Mucosa of descending colon (tissue), 3 donors: Measurements from ENCODE around the gene PRKCE. TPM values are rescaled to one million over a fixed set of nuclear protein-coding genes. Genes with fewer than 3 reads are reported as not detected.

ENCODE experiments used
- ATAC-seq: fragments of 200-7000 bp; cut with Tn5 transposase; one replicate; pipeline ENCODE4 v1.9.1; 2020; ENCODE audit warnings: mild to moderate bottlenecking, moderate library complexity
- DNase-seq, 3 donors: peaks; one replicate each; pipeline ENCODE4 v3.0.0-alpha.2; 2020
- H3K36me3 ChIP-seq: fragments of 200-600 bp; one replicate; pipeline ENCODE4 v1.8.0; 2021; ENCODE audit warnings: low read depth, mild to moderate bottlenecking
- H3K4me1 ChIP-seq: fragments of 200-600 bp; one replicate; pipeline ENCODE4 v1.8.0; 2021; ENCODE audit warnings: low read depth, mild to moderate bottlenecking
- H3K4me3 ChIP-seq: fragments of 200-600 bp; one replicate; pipeline ENCODE4 v1.8.0; 2021; ENCODE audit warnings: mild to moderate bottlenecking
- H3K9me3 ChIP-seq: fragments of 200-600 bp; one replicate; pipeline ENCODE4 v1.8.0; 2021; ENCODE audit warnings: mild to moderate bottlenecking
- CTCF ChIP-seq: fragments of 200-600 bp; IDR thresholded peaks from one replicate; pipeline ENCODE4 v1.8.0; 2022; ENCODE audit warnings: antibody characterized with exemption, mild to moderate bottlenecking
- intact Hi-C, 2 donors: fragments of 100-400 bp; cut with DNase I in 1 of 2; cut with micrococcal nuclease in 1 of 2; formaldehyde crosslinking; loops; one replicate each; pipeline versions ENCODE4 v1.11.0 to v1.11.1; 2022; cut with DNase I, micrococcal nuclease
- total RNA-seq, 3 donors: library from RNA; stranded (reverse); fragmentation: NEBNext Ultra II Directional in 2 of 3; extraction: Animal tissue kit (Norgen Biotek cat#: 25700) in 2 of 3; gene quantifications; one replicate each; pipeline versions ENCODE4 v1.2.1 to v1.2.4, GENCODE V29; 2021 to 2023
- donor health status: DM: no; HTN: no; CAD: no; lungs with moderate emphysema.
- donor health status: DM: no; HTN: no; CAD: no.
- donor health status: DM: no; HTN: yes; CAD: no.

The PRKCE gene
- total RNA-seq, 3 donors from 2014 or later: 24.5 to 52.0 (median 32.7) TPM

- Histone ChIP-seq H3K36me3 (no peaks in the 10 kb centered on the region), H3K4me3 (no peak overlapping the region), H3K9me3 (no peaks in the 10 kb centered on the region), H3K4me1 (no peaks in the 10 kb centered on the region)
- intact Hi-C loops: loop anchor here (10.0 kb wide), 2 partner anchors 288 to 298 kb away; no protein-coding TSS in a partner anchor
- ATAC-seq (no peak), DNase-seq (no peak)
- no peak for TF ChIP-seq CTCF
Measured at GRCh38 chr2:46066601-46067000, 415.1 kb downstream of the PRKCE start.

GRCh38 chr2:46067062-46067461, 415.6 kb downstream of the PRKCE start:
- no peak for TF ChIP-seq CTCF
- intact Hi-C loops: loop anchor here (10.0 kb wide), 2 partner anchors 288 to 298 kb away; no protein-coding TSS in a partner anchor
- ATAC-seq: no peak

GRCh38 chr2:46067501-46068305, 416.2 kb downstream of the PRKCE start:
- ATAC-seq: no peak

More at GRCh38 chr2:46067062-46067461, 415.6 kb downstream of the PRKCE start:
- Histone ChIP-seq H3K4me3 (no peak overlapping the region), H3K4me1 (no peaks in the 10 kb centered on the region), H3K36me3 (no peaks in the 10 kb centered on the region), H3K9me3 (no peaks in the 10 kb centered on the region)
- no peak for DNase-seq

GRCh38 chr2:46068636-46069035, 417.2 kb downstream of the PRKCE start:
- Histone ChIP-seq H3K4me3 (no peak overlapping the region), H3K4me1 (no peaks in the 10 kb centered on the region), H3K36me3 (no peaks in the 10 kb centered on the region), H3K9me3 (no peaks in the 10 kb centered on the region)
- ATAC-seq (no peak), DNase-seq (no peak)
- intact Hi-C loops: loop anchor here (10.0 kb wide), 2 partner anchors 286 to 296 kb away; no protein-coding TSS in a partner anchor
- TF ChIP-seq CTCF: no peak

More at GRCh38 chr2:46067501-46068305, 416.2 kb downstream of the PRKCE start:
- Histone ChIP-seq H3K4me1 (no peaks in the 10 kb centered on the region), H3K36me3 (no peaks in the 10 kb centered on the region), H3K9me3 (no peaks in the 10 kb centered on the region), H3K4me3 (no peak overlapping the region)
- intact Hi-C loops: loop anchor here (10.0 kb wide), 2 partner anchors 287 to 297 kb away; no protein-coding TSS in a partner anchor
- DNase-seq: no peak
- TF ChIP-seq CTCF: no peak

- DNase-seq (no peak), ATAC-seq (no peak)
- intact Hi-C loops: no loop called here
- Histone ChIP-seq H3K4me3 (no peak overlapping the region), H3K36me3 (no peaks in the 10 kb centered on the region), H3K4me1 (no peaks in the 10 kb centered on the region), H3K9me3 (no peaks in the 10 kb centered on the region)
- no peak for TF ChIP-seq CTCF
Measured at GRCh38 chr2:46071074-46071473, 419.6 kb downstream of the PRKCE start.
